22Rv1 (cell line): ENCODE measurements around the gene BNC2.

Experiments
- ZFX ChIP-seq: fragments of 450-650 bp; IDR thresholded peaks from 2 replicates; pipeline ENCODE4 v1.6.1; 2017; ENCODE audit warnings: antibody characterized with exemption, borderline replicate concordance
- TF ChIP-seq, protein P1 (sequence below): fragments of 450-650 bp; IDR thresholded peaks from 2 replicates; pipeline ENCODE4 v1.5.1; 2017; ENCODE audit warnings: mild to moderate bottlenecking

GRCh38 chr9:16888594-16888993 is 18.1 kb upstream of the BNC2 start:
- TF ChIP-seq, protein P1, sequence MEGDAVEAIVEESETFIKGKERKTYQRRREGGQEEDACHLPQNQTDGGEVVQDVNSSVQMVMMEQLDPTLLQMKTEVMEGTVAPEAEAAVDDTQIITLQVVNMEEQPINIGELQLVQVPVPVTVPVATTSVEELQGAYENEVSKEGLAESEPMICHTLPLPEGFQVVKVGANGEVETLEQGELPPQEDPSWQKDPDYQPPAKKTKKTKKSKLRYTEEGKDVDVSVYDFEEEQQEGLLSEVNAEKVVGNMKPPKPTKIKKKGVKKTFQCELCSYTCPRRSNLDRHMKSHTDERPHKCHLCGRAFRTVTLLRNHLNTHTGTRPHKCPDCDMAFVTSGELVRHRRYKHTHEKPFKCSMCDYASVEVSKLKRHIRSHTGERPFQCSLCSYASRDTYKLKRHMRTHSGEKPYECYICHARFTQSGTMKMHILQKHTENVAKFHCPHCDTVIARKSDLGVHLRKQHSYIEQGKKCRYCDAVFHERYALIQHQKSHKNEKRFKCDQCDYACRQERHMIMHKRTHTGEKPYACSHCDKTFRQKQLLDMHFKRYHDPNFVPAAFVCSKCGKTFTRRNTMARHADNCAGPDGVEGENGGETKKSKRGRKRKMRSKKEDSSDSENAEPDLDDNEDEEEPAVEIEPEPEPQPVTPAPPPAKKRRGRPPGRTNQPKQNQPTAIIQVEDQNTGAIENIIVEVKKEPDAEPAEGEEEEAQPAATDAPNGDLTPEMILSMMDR, result no peak
- TF ChIP-seq ZFX, result no peak
